Measurements from ENCODE around the gene CMC1.
A peak's percentile ranks its signal among the peaks of the same experiment; 100 is the strongest.
"Not testable (repeated sequence)": the region's sequence is repeated elsewhere in the genome, so short reads cannot be mapped to it uniquely, and the experiment has no call there.

CMC1 gene, protein sequence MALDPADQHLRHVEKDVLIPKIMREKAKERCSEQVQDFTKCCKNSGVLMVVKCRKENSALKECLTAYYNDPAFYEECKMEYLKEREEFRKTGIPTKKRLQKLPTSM

DNA sequence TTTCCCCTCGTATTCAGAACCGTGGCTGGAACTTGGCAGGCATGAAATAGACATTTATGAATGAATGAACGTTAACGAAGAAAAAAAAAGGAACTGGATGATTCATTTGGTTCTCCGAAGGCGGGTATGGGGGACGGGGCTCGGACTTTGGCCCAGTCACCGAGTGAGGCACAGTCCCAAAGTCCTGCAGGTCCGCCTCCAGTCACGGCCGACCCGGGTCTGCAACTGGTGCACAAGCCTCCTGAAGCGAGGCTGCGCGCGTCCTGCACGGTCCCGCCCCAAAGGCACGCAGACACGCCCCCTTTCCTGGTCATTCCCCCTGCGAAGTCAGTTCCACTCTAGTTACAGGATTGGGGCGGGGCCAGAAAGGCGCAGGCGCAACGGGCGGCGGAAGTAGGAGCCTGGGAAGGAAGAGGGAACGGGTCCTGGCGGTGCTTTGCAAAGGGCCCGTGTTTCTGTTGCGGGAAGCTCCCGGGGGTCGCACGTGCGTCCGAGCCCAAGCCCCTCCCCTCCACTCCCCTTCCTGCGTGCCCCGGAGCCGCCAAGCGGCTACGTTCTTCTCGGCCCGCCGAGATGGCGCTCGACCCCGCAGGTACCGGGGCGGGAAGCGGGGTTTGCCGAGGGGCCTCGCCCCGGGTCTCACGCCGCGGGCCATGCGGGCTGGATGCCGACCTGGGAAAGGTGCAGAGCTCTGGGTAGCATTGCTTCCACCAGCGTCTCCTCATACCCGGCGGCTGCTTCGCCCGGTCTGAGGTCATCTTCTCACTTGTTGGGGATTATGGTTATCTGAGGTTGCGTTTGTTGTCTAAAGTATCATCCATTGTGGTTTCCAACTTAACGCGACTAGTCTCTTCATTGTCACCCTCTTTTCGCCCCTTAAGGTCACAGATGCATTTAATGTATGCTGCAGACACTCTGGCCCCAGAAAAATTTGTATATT lies at the start of gene CMC1:
Gene CMC1, plus strand, starts transcription at position 399 of the 940 bp plus-strand sequence. Its CDS starts 175 bp downstream, at position 574.
- no CpG with 5 or more reads among the region's 68 CpGs for WGBS (ENCODE audit: insufficient coverage, insufficient read length)
- H3K36me3 ChIP-seq (ENCODE audit: control insufficient read depth, insufficient read depth, low read length): no peaks in the 10 kb centered on the region
- peaks cover 4% of the 10 kb centered on the region; the same call in 1 of the 2 replicates for H3K4me1 ChIP-seq (ENCODE audit: control insufficient read depth, insufficient read depth, low read length)
- H3K27ac ChIP-seq (ENCODE audit: low read length): no peak within 1 kb of the TSS
- no peaks in the 10 kb centered on the region for H3K27me3 ChIP-seq (ENCODE audit: control insufficient read depth, insufficient read depth, low read length)
- no peaks in the 10 kb centered on the region for H3K9me3 ChIP-seq (ENCODE audit: control insufficient read depth, insufficient read depth, low read length)
- H3K4me3 ChIP-seq (ENCODE audit: low read length): peak within 1 kb of the TSS; percentile 65; the same call in 1 of the 2 replicates
- DNase-seq (ENCODE audit: low read depth, low spot score): peak; percentile 90

DNA sequence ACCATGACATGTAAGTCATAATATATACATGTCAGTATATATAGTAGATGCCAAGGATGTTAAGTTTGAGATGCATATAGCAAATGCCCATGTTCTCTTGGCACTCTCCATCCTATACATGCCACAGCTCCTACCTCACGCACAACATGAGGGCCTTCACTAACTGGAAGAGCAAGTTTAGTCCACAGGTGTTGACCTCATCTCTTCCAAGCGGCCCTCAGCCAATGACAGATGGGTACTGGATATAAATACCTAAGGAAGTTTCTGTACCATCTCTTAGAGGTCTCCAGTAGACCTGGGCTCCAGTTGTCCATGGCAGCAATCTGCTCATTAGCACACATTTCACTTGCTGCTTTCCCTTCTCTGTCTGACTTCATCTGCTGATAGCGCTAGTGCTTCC lies 43.3 kb upstream of the CMC1 start:
- Histone ChIP-seq H3K4me3 (ENCODE audit: low read length) (no peak overlapping the region), H3K27me3 (ENCODE audit: control insufficient read depth, insufficient read depth, low read length) (no peaks in the 10 kb centered on the region), H3K9me3 (ENCODE audit: control insufficient read depth, insufficient read depth, low read length) (no peaks in the 10 kb centered on the region), H3K4me1 (ENCODE audit: control insufficient read depth, insufficient read depth, low read length) (no peaks in the 10 kb centered on the region), H3K27ac (ENCODE audit: low read length) (no peak overlapping the region), H3K36me3 (ENCODE audit: control insufficient read depth, insufficient read depth, low read length) (no peaks in the 10 kb centered on the region)
- WGBS (ENCODE audit: insufficient coverage, insufficient read length): no CpG with 5 or more reads among the region's 3 CpGs
- no peak for DNase-seq (ENCODE audit: low read depth, low spot score)

DNA sequence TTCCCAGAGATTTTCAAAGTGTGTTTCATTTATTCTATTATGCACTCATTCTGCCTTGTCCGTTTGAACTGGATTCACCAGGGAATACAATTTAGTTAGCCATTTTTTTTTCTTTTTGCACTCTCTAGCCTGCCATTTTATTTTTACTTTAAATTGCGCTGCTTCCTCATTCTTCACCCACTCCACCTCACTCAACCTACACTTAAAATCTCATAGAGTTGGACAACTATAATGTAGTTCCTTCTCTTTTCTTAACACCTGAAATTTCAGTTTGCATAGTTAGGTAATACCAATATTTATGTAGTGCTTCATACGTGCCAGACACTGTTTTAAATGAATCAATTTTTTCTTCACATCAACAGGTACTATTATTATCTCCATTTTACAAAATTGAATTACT lies 42.4 kb upstream of the CMC1 start:
- 100% methylated on average over 1 of the region's 3 CpGs for WGBS (ENCODE audit: insufficient coverage, insufficient read length)
- Histone ChIP-seq H3K9me3 (ENCODE audit: control insufficient read depth, insufficient read depth, low read length) (no peaks in the 10 kb centered on the region), H3K4me1 (ENCODE audit: control insufficient read depth, insufficient read depth, low read length) (no peaks in the 10 kb centered on the region), H3K4me3 (ENCODE audit: low read length) (no peak overlapping the region), H3K27ac (ENCODE audit: low read length) (no peak overlapping the region), H3K36me3 (ENCODE audit: control insufficient read depth, insufficient read depth, low read length) (no peaks in the 10 kb centered on the region), H3K27me3 (ENCODE audit: control insufficient read depth, insufficient read depth, low read length) (no peaks in the 10 kb centered on the region)
- no peak for DNase-seq (ENCODE audit: low read depth, low spot score)

DNA sequence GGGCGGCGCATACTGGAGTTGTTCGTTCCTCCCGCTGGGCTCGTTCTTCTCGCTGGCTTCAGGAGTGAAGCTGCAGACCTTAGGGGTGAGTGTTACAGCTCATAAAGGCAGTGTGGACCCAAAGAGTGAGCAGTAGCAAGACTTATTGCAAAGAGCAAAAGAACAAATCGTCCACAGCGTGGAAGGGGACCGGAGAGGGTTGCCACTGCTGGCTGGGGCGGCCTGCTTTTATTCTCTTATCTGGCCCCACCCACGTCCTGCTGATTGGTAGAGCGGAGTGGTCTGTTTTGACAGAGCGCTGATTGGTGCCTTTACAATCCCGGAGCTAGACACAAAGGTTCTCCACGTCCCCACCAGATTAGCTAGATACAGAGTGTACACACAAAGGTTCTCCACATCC lies 41.8 kb upstream of the CMC1 start:
- not testable (repeated sequence) for H3K36me3 ChIP-seq (ENCODE audit: control insufficient read depth, insufficient read depth, low read length); H3K27me3 ChIP-seq (ENCODE audit: control insufficient read depth, insufficient read depth, low read length); H3K4me3 ChIP-seq (ENCODE audit: low read length); H3K27ac ChIP-seq (ENCODE audit: low read length); DNase-seq (ENCODE audit: low read depth, low spot score); H3K9me3 ChIP-seq (ENCODE audit: control insufficient read depth, insufficient read depth, low read length); H3K4me1 ChIP-seq (ENCODE audit: control insufficient read depth, insufficient read depth, low read length)
- WGBS (ENCODE audit: insufficient coverage, insufficient read length): no CpG with 5 or more reads among the region's 15 CpGs

DNA sequence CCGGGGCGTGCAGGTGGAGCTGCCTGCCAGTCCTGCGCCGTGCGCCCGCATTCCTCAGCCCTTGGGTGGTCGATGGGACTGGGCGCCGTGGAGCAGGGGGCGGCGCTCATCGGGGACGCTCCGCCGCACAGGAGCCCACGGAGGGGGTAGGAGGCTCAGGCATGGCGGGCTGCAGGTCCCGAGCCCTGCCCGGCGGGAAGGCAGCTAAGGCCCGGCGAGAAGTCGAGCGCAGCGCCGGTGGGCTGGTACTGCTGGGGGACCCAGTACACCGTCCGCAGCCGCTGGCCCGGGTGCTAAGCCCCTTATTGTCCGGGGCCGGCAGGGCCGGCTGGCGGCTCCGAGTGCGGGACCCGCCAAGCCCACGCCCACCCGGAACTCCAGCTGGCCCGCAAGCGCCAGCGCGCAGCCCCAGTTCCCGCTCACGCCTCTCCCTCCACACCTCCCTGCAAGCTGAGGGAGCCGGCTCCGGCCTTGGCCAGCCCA lies 41.0 kb upstream of the CMC1 start:
- WGBS (ENCODE audit: insufficient coverage, insufficient read length): no CpG with 5 or more reads among the region's 47 CpGs
- not testable (repeated sequence) for H3K9me3 ChIP-seq (ENCODE audit: control insufficient read depth, insufficient read depth, low read length); H3K27ac ChIP-seq (ENCODE audit: low read length); H3K4me3 ChIP-seq (ENCODE audit: low read length); H3K4me1 ChIP-seq (ENCODE audit: control insufficient read depth, insufficient read depth, low read length); H3K27me3 ChIP-seq (ENCODE audit: control insufficient read depth, insufficient read depth, low read length); H3K36me3 ChIP-seq (ENCODE audit: control insufficient read depth, insufficient read depth, low read length); DNase-seq (ENCODE audit: low read depth, low spot score)

DNA sequence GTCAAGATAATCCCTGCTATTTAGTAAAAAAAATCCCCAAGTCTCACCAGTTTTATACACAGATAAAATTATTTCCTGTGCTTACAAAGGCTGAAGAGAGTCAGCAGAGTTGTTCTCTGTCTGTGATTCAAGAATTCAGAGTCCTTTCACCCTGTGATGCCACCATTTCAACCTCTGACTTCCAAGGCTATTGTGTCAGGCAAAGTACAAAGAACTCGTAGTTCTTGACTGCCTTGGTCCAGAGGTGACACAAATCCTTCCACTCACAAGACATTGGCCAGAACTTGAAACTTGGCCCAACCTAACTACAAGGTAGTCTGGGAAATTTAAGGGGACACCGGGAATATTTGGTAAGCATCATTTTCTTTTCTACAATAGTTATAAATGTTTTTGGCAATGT lies 34.9 kb upstream of the CMC1 start:
- no peak overlapping the region for H3K4me3 ChIP-seq (ENCODE audit: low read length)
- H3K27me3 ChIP-seq (ENCODE audit: control insufficient read depth, insufficient read depth, low read length): no peaks in the 10 kb centered on the region
- no peaks in the 10 kb centered on the region for H3K9me3 ChIP-seq (ENCODE audit: control insufficient read depth, insufficient read depth, low read length)
- H3K27ac ChIP-seq (ENCODE audit: low read length): no peak overlapping the region
- H3K4me1 ChIP-seq (ENCODE audit: control insufficient read depth, insufficient read depth, low read length): no peaks in the 10 kb centered on the region
- H3K36me3 ChIP-seq (ENCODE audit: control insufficient read depth, insufficient read depth, low read length): no peaks in the 10 kb centered on the region
- no CpG with 5 or more reads among the region's 2 CpGs for WGBS (ENCODE audit: insufficient coverage, insufficient read length)
- no peak for DNase-seq (ENCODE audit: low read depth, low spot score)

DNA sequence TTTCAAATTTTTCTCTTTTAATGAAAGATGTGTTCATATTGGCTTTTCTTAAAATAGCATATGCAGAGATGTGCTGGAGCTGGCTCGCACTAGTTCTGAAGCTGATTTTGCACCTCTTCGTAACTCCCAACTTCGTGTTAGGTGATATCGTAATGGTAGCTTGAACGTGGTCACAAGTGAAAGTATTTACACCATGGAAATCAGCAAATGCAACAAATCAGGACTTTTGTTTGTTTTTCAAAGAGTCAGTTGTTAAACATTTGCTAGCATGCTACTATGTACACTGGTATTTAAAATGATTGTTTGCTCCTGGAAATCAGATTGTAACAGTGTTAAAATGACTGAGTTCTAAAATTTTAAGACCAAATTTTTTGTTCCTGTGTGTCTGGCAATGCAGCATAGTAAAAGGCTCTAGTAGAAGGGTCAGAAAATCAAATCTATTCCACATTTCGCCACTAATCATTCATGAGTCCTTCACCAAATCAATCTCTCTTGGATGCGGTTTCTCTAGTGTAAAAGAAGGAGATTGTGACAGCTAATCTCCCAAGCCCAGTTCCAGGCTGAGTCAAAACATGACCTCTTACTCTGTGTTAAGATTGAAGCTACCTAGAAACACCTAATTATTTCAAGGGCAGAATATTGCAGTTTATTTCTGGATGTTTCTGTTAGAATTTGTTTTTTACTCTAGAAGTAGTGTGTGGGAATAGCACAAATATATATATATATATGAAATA lies 34.3 kb upstream of the CMC1 start:
- Histone ChIP-seq H3K4me3 (ENCODE audit: low read length) (no peak overlapping the region), H3K36me3 (ENCODE audit: control insufficient read depth, insufficient read depth, low read length) (no peaks in the 10 kb centered on the region), H3K9me3 (ENCODE audit: control insufficient read depth, insufficient read depth, low read length) (no peaks in the 10 kb centered on the region), H3K27me3 (ENCODE audit: control insufficient read depth, insufficient read depth, low read length) (no peaks in the 10 kb centered on the region), H3K27ac (ENCODE audit: low read length) (no peak overlapping the region), H3K4me1 (ENCODE audit: control insufficient read depth, insufficient read depth, low read length) (no peaks in the 10 kb centered on the region)
- WGBS (ENCODE audit: insufficient coverage, insufficient read length): no CpG with 5 or more reads among the region's 7 CpGs
- no peak for DNase-seq (ENCODE audit: low read depth, low spot score)

DNA sequence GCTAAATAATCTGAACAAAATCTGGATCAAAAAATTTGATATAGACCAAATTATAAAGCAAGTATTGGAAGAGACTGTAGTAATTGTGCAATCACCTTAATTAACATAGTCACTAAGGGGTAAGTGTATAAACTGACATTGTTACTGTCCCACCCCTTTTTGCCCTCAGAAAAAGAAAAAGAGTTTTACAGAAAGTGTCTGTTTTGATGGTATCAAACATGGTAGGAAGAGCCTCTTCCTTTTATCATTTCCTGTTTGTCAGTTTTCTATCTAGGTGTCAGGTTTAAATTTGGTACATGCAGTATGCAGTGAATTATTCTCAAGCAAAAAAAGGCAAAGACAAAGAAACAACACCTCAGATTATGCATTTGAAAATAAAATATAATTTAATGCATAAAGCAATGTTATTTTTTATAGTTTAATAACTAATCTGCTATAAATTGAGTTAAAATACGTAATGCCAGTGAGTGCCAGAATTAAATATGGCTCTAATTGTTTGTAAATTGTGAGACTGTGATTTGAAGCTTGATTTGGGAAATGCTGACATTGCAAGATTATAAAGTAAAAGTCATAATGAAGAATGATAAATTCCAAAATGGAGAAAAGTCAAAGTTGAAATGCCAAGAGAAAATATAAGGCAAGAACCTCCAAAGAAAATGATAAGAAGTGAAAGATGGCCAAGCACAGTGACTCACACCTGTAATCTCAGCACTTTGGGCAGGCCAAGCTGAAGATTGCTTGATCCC lies 30.3 kb upstream of the CMC1 start:
- no peak overlapping the region for H3K27ac ChIP-seq (ENCODE audit: low read length)
- no peaks in the 10 kb centered on the region for H3K4me1 ChIP-seq (ENCODE audit: control insufficient read depth, insufficient read depth, low read length)
- no peak overlapping the region for H3K4me3 ChIP-seq (ENCODE audit: low read length)
- DNase-seq (ENCODE audit: low read depth, low spot score): no peak
- no peaks in the 10 kb centered on the region for H3K27me3 ChIP-seq (ENCODE audit: control insufficient read depth, insufficient read depth, low read length)
- no CpG with 5 or more reads among the region's 1 CpG for WGBS (ENCODE audit: insufficient coverage, insufficient read length)
- no peaks in the 10 kb centered on the region for H3K9me3 ChIP-seq (ENCODE audit: control insufficient read depth, insufficient read depth, low read length)
- H3K36me3 ChIP-seq (ENCODE audit: control insufficient read depth, insufficient read depth, low read length): no peaks in the 10 kb centered on the region

DNA sequence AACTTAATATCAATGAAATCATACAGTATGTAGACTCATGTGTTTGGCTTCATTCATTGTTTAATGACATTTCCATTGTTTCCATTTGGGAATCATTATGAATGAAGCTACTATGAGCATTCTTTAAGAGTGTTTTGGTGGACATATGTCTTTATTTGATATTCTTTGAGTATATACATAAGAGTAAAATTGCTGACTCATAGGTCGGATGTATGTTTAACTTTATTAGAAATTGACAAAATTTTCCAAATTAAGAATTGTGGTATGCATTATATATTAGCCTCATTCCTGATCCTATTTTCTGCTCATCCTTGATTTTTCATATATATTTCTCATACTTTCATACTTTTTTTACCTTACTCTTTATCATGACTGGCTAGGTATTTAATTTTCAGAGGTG lies 28.7 kb upstream of the CMC1 start:
- WGBS (ENCODE audit: insufficient coverage, insufficient read length): no CpG with 5 or more reads among the region's 1 CpG
- Histone ChIP-seq H3K4me1 (ENCODE audit: control insufficient read depth, insufficient read depth, low read length) (no peaks in the 10 kb centered on the region), H3K27me3 (ENCODE audit: control insufficient read depth, insufficient read depth, low read length) (no peaks in the 10 kb centered on the region), H3K4me3 (ENCODE audit: low read length) (no peak overlapping the region), H3K36me3 (ENCODE audit: control insufficient read depth, insufficient read depth, low read length) (no peaks in the 10 kb centered on the region), H3K27ac (ENCODE audit: low read length) (no peak overlapping the region), H3K9me3 (ENCODE audit: control insufficient read depth, insufficient read depth, low read length) (no peaks in the 10 kb centered on the region)
- DNase-seq (ENCODE audit: low read depth, low spot score): no peak

DNA sequence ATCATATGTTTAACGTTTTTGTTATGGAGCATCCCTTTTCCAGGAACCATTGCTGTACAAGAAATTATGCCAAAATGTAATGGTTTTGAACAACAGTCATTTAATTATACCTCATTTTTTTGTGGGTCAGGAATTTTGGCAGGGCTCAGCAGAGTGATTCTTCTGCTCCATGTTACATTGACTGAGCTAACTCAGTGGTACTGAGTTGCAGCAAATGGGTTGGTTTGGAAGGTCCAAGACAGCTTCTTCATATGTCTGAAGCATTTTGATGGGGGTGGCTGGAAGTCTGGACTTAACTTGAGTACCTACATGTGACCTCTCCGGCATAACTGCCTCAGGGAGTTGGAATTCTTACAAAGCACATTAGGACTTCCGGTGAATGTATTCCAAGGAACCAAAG lies 26.0 kb upstream of the CMC1 start:
- WGBS (ENCODE audit: insufficient coverage, insufficient read length): no CpG with 5 or more reads among the region's 3 CpGs
- Histone ChIP-seq H3K4me1 (ENCODE audit: control insufficient read depth, insufficient read depth, low read length) (no peaks in the 10 kb centered on the region), H3K27me3 (ENCODE audit: control insufficient read depth, insufficient read depth, low read length) (no peaks in the 10 kb centered on the region), H3K36me3 (ENCODE audit: control insufficient read depth, insufficient read depth, low read length) (no peaks in the 10 kb centered on the region), H3K27ac (ENCODE audit: low read length) (no peak overlapping the region), H3K4me3 (ENCODE audit: low read length) (no peak overlapping the region), H3K9me3 (ENCODE audit: control insufficient read depth, insufficient read depth, low read length) (no peaks in the 10 kb centered on the region)
- DNase-seq (ENCODE audit: low read depth, low spot score): no peak

Measured in iPS DF 6.9 (cell line).